ENCODE measurements around the gene GALNT10. TPM values are rescaled to one million over a fixed set of nuclear protein-coding genes. Genes with fewer than 3 reads are reported as not detected.

Gene GALNT10
- total RNA-seq, 4 donors from 2014 or later = 21.4 to 49.8 (median 44.7) TPM

GRCh38 chr5:154370119-154370518 is 179.6 kb downstream of the GALNT10 start:
- peaks cover 44 to 68% (median 62%) of the 10 kb centered on the region in 4 donors for H3K4me1 ChIP-seq
- TF ChIP-seq EP300 (IDR thresholded peaks at IDR 0.05) (no peak), POLR2AphosphoS5 (IDR thresholded peaks at IDR 0.05) (no peak), POLR2A (IDR thresholded peaks at IDR 0.05; ENCODE audit: low read depth) (no peak), CTCF (IDR thresholded peaks at IDR 0.05) (no peak)
- intact Hi-C loops (cut with DNase I) = no loop called here
- no peaks in the 10 kb centered on the region for H3K9me3 ChIP-seq
- H3K4me3 ChIP-seq = no peak overlapping the region
- 98% methylated on average over 3 of the region's 3 CpGs for WGBS
- no peaks in the 10 kb centered on the region for H3K27me3 ChIP-seq
- peak overlapping the region in 2 of 4 donors; percentile 32 to 35 for H3K27ac ChIP-seq (replicated peaks in 1 of 4)
- no peak for DNase-seq (ENCODE audit: extremely low spot score)
- H3K36me3 ChIP-seq = no peaks in the 10 kb centered on the region

- H3K4me1 ChIP-seq = peaks cover 44 to 62% (median 61%) of the 10 kb centered on the region in 4 donors
- peaks cover 0 to 5% (median 0%) of the 10 kb centered on the region in 4 donors for H3K36me3 ChIP-seq
- no peak for DNase-seq (ENCODE audit: extremely low spot score)
- H3K9me3 ChIP-seq = no peaks in the 10 kb centered on the region
- 74% methylated on average over 3 of the region's 3 CpGs for WGBS
- H3K4me3 ChIP-seq = no peak overlapping the region
- no peak for TF ChIP-seq POLR2AphosphoS5 (IDR thresholded peaks at IDR 0.05)
- no peak for TF ChIP-seq CTCF (IDR thresholded peaks at IDR 0.05)
- no peak for TF ChIP-seq POLR2A (IDR thresholded peaks at IDR 0.05; ENCODE audit: low read depth)
- no peak for TF ChIP-seq EP300 (IDR thresholded peaks at IDR 0.05)
- no peaks in the 10 kb centered on the region for H3K27me3 ChIP-seq
- intact Hi-C loops (cut with DNase I) = no loop called here
- H3K27ac ChIP-seq (replicated peaks in 1 of 4) = peak overlapping the region in 3 of 4 donors; percentile 6 to 35 (median 32)
Measured at GRCh38 chr5:154370813-154371212, 180.3 kb downstream of the GALNT10 start.

GRCh38 chr5:154371687-154372086 is 181.2 kb downstream of the GALNT10 start:
- H3K9me3 ChIP-seq = no peaks in the 10 kb centered on the region
- peak overlapping the region in 3 of 4 donors; percentile 4 to 39 (median 35) for H3K27ac ChIP-seq (replicated peaks in 1 of 4)
- H3K4me1 ChIP-seq = peaks cover 43 to 58% (median 55%) of the 10 kb centered on the region in 4 donors
- no peaks in the 10 kb centered on the region for H3K27me3 ChIP-seq
- intact Hi-C loops (cut with DNase I) = no loop called here
- no peak for DNase-seq (ENCODE audit: extremely low spot score)
- H3K36me3 ChIP-seq = peaks cover 0 to 14% (median 5%) of the 10 kb centered on the region in 4 donors
- no peak overlapping the region for H3K4me3 ChIP-seq
- TF ChIP-seq CTCF (IDR thresholded peaks at IDR 0.05) (no peak), EP300 (IDR thresholded peaks at IDR 0.05) (no peak), POLR2AphosphoS5 (IDR thresholded peaks at IDR 0.05) (peak; percentile 11 to 42), POLR2A (IDR thresholded peaks at IDR 0.05; ENCODE audit: low read depth) (no peak)
- 46% methylated on average over 3 of the region's 3 CpGs for WGBS

GRCh38 chr5:154372661-154373060 is 182.1 kb downstream of the GALNT10 start:
- no peak for DNase-seq (ENCODE audit: extremely low spot score)
- 93% methylated on average over 5 of the region's 5 CpGs for WGBS
- no peaks in the 10 kb centered on the region for H3K27me3 ChIP-seq
- H3K27ac ChIP-seq (replicated peaks in 1 of 4) = no peak overlapping the region
- H3K4me3 ChIP-seq = no peak overlapping the region
- H3K9me3 ChIP-seq = no peaks in the 10 kb centered on the region
- H3K4me1 ChIP-seq = peaks cover 33 to 52% (median 47%) of the 10 kb centered on the region in 4 donors
- TF ChIP-seq POLR2AphosphoS5 (IDR thresholded peaks at IDR 0.05) = no peak
- H3K36me3 ChIP-seq = peaks cover 0 to 24% (median 14%) of the 10 kb centered on the region in 4 donors
- intact Hi-C loops (cut with DNase I) = no loop called here

- peak overlapping the region in 2 of 4 donors; percentile 13 to 31 for H3K27ac ChIP-seq (replicated peaks in 1 of 4)
- H3K4me3 ChIP-seq = no peak overlapping the region
- WGBS = 96% methylated on average over 4 of the region's 4 CpGs
- TF ChIP-seq CTCF (IDR thresholded peaks at IDR 0.05) (no peak), POLR2AphosphoS5 (IDR thresholded peaks at IDR 0.05) (no peak), EP300 (IDR thresholded peaks at IDR 0.05) (no peak), POLR2A (IDR thresholded peaks at IDR 0.05; ENCODE audit: low read depth) (no peak)
- DNase-seq (ENCODE audit: extremely low spot score) = no peak
- no peaks in the 10 kb centered on the region for H3K9me3 ChIP-seq
- H3K36me3 ChIP-seq = peaks cover 0 to 30% (median 19%) of the 10 kb centered on the region in 4 donors
- H3K4me1 ChIP-seq = peaks cover 27 to 45% (median 41%) of the 10 kb centered on the region in 4 donors
- intact Hi-C loops (cut with DNase I) = no loop called here
- no peaks in the 10 kb centered on the region for H3K27me3 ChIP-seq
Measured at GRCh38 chr5:154373326-154373725, 182.8 kb downstream of the GALNT10 start.

All from esophagus muscularis mucosa (tissue), 4 donors.